ENCODE data around the gene ELOB.

Gene ELOB

DNA sequence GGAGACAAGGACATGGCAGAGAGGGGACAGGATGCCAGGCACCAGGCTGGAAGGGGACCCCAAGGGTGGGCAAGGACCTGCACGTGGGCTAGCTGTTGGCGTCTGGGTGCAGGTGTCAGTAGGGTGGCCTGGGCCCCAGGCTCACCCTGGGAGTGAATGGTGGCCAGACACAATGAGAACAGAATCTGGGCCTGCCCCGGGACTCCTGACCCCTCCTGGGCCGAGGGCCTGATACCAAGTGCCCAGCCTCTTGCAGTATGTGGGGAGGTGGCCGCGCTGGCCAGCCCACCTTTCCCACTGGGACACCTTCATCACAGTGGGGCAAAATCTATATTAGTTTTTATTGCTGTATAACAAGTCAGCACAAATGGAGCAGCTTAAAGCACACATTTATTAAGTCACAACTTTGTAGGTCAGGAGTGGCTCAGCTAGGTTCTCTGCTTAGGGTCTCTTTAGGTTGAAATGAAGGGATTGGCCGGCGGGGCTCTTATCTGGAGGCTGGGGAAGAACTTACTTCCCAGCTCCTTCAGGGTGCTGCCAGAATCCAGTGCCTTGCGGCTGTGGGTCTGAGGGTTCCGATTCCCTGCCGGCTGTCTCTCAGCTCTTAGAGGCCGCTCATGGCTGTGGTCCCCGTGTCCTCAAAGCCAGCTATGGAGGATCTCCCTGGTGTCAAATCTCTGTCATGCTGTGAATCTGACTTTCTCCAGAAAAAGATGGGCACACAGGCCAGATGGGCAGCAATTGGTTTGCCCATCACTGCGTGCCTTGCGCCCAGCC is 6.7 kb upstream of the ELOB start:
- DNase-seq (ENCODE audit: low read depth in 2 of 2) = no peak

DNA sequence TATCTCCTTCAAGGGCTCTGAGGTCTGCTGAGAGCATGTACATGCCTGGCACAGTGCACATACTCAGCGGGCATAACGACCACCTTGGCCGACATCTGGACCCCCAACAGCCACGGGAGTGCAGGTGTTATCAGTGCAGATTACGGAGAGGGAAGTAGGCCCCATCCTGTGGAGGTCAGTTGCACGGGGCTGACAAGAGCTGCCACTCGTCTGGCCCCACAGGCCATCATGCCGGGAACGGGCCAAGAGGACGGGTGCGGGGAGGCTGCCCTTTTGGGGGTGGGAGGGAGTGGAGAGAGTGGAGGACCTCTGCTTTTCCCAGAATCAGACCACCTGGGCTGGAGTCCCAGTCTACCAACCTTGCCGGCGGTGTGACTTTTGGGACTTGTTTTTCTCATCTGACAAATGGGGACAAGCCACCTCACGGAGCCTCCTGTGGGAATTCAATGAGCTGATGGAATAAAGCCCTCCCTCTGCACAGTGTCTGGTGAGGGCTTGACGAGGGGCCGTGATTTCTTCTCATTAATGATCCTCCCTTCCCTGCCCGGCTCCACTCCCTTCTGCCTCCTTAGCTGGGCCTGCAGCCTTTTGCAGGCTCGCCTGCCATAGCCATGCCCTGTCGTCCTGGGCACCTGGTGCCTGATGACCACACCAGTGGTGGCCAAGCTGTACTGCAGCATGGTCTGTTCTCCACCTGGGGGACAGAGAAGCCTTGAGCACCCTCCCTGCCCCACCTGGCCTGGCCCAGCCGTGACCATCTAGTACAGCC is 5.7 kb upstream of the ELOB start:
- DNase-seq (ENCODE audit: low read depth in 2 of 2) = no peak

DNA sequence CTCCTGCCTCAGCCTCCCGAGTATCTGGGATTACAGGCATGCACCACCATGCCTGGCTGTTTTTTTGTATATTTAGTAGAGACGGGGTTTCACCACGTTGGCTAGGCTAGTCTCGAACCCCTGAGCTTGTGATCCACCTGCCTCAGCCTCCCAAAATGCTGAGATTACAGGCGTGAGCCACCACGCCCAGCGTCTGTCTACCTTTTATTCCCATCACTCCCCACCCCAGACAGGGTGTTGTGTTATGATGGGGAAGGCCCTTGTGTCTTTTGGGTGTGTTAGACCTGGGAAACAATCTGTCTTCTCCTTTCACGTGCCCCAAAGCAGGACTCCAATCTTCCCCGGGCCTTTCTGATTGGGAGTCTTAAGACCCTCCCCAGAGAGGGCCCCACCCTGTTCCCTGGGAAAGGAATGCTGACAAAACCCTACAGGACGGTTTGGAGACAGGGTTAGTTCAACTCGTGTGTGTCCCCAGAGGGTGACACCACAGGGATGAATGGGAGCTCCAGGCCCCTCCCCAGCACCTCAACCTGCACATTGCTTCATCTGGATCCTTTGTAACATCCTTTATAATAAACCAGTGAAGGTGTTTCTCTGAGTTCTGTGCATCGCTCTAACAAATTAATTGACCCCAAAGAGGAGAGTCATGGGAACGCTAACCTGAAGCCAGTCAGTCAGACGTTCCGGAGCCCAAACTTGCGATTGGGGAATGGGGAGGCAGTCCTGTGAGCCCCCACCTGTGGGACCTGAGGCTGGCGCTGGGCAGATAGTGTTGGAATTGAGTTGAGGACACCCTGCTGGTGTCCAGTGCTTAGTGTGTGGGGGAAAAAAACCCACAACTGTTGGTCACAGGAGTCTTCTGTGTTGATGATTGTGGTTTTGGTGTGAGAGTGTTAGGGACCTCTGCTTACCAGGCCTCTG is 3.2 kb upstream of the ELOB start:
- DNase-seq (ENCODE audit: low read depth in 2 of 2) = no peak

DNA sequence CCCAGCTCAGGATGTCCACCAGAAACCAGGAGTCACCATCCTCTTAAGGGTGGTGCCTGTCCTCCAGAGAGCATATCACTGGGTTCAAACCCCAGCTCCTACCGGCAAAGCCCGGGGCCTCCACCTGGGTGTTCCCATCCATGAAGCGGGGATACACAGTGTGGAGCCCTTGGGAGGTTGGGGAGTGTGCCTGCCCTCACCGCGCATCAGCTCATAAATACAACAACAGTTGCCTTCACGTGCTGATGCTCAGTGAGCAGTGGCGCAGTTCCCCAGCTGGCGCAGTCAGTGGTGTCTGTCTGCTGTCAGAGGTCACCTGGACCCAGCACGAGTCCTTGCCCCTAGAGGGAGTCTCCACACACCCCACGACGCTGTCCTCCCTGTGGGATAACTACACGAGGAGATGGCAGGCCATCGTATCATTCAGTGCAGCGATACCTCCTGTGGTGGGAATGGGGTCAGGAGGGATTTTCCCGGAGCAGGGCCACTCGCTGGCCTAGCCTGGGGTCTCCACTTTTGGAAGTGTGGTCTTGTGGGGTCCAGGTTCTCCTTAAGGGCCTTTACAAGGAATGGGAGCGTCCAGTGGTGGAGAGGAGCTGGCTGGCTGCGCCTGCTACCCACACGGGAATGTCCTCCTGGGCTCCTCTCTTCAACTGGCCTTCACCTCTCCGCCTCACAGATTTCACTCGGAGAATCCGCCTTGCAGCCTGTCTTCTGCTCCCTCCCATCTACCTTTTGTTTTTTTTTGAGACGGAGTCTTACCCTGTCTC is 2.3 kb upstream of the ELOB start:
- DNase-seq (ENCODE audit: low read depth in 2 of 2) = no peak

DNA sequence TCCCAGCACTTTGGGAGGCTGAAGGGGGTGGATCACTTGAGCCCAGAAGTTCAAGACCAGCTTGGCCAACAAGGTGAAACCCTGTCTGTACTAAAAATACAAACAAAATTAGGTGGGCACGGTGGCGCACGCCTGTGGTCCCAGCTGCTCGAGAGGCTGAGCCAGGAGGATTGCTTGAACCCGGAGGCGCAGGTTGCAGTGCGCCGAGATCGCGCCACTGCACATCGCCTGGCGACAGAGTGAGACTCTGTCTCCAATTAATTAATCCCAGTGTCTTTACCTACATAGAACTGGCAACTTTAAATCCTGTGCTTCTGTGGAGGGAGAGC is 1.5 kb upstream of the ELOB start:
- no peak for DNase-seq (ENCODE audit: low read depth in 2 of 2)

DNA sequence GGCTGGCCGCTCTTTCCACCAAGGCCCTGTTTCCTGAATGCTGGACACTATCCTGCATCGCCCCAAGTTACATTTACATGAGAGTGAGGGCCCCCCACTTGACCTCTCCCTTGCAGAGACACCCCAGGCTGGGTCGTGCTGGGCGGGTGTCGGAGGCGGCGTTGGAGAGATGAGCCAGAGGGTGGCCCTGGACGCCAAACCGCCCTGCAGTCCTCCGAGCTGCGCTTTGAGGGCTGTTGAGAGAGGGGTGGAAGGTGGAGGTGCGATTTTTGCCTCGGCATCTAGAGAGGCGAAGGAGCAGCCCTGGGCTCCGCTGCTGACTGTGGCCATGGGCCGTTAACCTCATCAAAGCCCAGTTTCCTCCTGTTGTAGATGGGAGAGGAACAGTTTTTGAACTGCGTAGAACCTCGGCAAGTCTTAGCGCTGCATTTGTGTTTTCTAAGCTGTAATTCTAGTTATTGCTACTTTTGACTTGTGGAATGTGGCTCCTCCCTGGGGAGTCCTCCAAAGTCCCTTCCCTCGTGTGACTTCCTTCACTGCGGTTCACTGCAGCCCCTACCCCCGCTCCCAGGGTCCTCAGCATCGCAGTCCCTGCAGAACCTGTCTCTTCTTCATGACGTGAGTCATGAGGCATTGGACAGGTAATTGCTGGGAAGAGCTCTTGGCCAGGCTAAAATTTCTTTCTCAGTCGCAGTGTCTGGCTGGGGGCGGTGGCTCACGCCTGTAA is 986 bp upstream of the ELOB start:
- no peak for DNase-seq (ENCODE audit: low read depth in 2 of 2)

DNA sequence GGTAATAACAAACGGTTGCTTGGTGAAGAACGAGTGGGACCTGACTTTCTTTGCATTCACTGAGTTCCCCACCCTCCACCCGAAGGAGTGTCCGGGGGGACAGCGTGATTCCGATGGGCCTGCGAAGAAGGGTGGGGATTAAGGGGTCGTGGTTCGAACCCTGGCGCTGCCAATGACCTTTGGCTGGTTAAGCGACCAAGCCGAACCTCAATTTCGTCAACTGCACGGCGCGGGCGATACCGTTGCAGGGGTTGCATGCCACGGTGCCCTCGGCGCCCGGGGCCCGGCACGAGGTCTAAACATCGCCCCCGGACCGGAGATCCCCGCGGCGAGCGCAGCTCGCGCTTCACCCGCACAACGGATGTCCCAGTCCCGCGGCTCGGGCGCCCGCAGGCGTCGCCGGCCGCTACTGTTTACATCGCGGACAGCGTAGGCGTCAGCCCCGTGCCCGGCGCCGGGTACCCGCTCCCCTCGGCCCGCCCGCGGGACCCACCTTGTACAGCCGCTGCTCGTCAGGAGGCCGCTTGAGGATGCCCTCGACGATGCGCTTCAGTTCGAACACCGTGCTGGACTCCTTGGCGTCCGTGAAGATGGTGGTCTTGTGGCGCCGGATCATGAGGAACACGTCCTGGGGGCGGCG is 460 bp downstream of the ELOB start:
- DNase-seq (ENCODE audit: low read depth in 2 of 2) = no peak

DNA sequence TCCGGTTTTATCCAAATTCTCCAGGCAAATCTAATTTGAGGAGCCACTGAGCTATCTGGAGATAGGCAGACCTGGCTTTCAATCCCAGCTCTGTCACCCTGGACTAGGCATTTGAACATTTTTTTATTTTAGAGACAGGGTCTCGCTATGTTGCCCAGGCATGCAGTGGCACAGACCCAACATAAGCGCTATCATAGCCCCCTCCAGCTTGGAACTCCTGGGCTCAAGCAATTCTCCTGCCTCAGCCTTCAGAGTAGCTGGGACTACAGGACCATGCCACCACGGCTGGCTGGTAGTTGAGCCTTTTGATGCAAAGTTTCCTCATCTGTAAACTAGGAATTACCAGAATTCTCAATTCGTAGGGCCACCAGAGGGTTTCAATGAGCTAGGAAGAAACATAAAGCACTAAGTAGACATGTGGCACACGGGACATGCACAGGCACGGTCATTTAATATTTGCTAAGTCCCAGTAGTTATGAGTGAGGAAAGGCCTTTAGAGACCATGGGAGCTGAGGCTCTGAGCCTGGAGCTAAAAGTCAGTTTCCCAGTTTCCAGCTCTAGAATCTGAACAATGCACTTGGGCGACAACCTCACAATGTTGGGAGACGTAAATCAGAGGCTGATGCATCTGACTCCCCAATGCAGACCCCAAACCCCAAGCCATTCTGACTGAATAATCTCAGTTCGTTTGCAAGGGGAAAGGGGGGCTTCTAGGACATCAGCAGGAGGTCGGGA is 1.1 kb downstream of the ELOB start:
- no peak for DNase-seq (ENCODE audit: low read depth in 2 of 2)

DNA sequence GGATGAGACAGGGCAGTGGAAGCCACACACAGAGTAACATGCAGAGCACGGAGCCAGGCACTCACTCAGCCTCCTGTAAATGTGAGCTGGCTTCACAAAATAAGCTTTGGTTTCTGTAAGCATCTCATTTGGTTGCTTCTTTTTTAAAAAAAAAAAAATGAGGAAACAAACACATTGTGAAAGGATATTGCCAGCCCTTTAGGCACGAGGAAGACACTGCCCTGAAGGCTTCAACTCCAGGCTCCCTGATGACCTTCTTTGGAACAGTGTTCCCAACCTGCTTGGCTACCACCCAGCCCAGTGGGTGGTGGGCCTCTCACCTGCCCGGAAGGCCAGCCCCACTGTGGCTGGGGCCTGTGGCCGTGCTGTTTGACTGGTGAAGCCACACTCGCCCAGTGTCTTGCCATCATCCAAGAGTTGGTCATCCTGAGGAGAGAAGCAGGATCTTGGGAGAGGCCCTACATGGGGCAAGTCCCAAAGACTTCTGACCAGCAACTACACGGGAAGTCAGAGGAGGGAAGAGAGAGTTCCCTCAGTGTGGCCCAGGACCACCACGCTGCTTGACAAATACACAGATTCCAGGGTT is 1.9 kb downstream of the ELOB start:
- no peak for DNase-seq (ENCODE audit: low read depth in 2 of 2)

DNA sequence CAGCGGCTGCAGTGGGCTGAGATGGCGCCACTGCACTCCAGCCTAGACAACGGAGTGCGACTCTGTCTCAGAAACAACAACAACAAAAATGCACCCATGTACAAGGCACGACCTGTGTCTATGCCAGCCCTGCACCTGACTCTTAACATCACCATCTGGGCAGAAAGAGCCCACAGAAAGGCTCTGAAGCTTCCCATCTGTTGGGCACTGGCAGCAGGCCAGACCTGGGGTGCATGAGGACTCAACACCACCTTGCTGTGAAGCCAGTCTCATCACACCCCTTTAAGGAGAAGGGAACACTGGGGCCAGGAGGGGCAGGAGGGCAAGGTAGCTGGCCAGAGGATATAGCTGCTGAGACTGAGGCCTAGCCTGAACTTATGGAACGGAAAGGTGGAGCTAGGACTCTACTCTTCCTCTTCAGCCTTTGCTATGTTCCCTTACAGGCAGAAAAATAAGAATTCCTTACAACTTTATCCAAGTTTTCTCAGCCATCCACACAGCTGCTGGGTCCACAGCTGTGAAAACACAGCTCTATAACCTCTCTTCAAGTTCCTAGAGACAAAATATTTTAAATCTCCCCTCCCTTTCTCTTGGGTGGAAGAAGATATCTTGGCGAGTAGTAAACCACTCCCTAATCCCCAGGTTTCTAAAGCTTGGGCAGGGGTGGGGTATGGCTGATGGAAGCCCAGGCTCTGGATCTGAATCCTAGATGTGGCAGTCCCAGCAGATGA is 2.8 kb downstream of the ELOB start:
- no peak for DNase-seq (ENCODE audit: low read depth in 2 of 2)

DNA sequence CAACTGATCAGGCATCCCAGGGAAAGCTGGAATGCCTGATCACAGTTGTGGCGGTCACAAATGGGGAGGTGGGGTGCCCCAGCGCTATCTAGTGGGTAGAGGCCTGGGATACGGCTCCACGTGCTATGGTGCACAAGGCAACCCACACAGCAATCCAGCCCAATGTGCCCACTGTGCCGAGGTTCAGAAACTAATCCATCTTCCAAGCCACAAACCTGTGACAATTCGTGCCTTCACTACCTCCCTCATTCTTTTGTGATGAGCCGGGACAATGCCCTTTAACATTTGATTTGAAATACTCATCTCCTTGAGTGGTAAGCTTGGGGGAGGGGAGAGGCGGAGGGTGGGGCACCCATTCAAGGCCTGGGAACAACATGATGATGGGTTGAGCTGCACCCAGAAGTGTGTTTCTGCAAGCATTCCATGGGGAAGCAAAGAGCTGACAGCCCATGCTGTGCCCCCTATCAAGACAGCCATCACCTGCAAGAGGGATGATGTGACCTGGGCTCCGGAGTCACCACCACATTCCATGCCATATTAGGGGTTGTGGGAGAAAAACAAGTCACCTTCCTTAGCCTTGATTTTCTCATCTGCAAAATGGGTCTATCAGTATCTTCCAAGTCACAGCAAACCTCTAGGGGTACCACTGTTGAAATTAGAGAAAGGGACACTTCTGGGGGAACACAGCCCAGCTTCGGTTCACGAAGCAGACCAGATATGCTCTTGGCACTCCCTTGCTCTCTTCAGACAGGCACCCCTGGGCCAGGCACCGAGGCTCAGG is 3.7 kb downstream of the ELOB start:
- no peak for DNase-seq (ENCODE audit: low read depth in 2 of 2)

DNA sequence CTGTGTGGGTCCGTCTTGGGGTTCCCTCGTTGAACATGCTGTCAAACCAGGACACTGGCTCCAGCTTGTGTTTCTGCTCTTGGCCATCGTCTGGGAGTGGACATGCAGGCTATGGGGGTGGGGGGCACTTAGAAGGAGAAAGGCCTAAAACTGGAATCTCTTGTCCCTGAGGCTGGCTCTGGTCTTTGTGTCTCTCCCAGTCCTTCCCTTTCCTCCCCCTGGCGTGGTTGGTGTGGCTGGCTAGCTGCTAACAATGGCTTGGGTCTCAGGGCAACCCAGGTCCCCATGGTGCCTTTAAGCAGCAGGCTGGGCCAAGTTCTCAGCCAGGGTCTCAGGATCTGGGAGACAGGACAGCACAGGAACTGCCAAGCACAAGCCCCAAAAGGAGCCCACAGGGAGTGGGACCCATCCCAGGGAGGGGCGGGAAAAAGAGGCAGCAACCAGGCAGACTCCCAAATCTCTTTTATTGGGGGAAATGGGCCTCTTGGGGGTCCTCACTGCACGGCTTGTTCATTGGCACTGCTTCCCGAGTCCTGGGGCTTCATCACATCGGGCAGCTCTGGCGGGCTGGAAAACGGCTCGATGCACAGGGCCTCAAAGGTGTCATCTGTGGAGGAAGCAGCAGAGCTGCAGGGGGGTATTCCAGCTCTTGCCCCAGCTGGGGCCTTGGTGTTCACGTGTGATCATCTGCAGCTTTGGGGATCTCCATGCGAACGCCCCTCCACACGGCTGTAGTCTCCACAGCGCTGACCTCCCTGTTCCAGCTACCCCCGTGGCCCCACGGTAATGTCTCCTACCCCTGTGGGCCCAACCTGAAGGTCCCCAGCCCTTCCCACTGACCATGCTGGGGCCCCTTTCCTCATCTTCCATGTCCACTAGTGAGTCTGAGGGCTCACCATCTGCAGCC is 5.3 kb downstream of the ELOB start:
- DNase-seq (ENCODE audit: low read depth in 2 of 2) = no peak

DNA sequence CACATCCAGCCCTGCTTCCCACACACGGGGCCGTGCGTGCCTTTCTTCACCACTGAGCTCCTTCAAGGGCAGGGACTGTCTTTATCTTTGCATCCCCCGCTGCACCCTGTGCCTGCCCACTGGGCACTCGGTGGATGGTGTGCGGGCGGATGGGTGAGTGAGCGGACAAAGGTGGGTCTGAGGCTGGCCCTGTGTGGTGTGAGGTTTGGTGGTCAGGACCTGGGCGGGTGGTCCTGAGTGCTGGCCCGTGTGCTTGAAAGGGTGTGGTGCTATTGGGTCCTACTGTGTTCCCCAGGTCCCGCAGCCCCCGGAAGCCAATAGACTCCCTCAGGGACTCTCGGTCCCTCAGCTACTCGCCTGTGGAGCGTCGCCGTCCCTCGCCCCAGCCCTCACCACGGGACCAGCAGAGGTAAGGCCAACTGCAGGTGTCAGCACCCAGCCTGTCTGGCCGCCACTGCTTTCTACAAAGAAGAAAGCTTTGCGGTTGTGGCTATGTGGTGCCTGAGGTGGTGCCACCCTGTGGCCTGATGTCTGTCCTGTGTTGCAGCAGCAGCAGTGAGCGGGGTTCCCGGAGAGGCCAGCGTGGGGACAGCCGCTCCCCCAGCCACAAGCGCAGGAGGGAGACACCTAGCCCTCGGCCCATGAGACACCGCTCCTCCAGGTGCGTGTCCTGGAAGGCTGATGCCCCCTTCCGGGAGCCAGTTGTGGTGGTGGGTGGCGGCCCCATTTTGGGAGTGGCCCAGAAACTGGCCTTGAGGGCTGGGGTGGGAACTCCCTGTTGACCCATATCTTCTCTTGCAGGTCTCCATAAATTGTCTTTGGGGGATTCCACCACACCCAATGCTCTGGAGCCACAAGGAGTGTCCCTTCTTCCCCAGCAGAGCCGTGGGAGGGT is 6.8 kb downstream of the ELOB start:
- no peak for DNase-seq (ENCODE audit: low read depth in 2 of 2)

DNA sequence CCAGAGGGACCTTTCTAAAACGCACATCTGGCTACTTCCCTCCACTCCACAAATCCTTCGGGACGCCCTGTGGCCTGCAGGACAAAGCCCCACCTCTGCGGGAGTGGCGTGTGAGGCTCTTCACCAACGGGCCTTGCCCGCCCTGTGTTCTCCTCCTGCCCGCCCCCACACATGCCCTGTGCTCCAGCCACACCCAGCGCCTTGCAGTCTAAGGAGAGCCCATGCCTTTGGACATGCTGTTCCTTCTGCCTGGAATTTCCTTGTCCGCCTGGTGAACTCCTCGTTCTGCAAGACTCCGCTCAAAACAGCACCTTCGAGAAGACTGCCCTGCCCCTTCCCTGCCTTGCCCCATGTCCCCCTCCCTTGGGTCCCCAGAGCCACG is 7.4 kb downstream of the ELOB start:
- DNase-seq (ENCODE audit: low read depth in 2 of 2) = no peak

DNA sequence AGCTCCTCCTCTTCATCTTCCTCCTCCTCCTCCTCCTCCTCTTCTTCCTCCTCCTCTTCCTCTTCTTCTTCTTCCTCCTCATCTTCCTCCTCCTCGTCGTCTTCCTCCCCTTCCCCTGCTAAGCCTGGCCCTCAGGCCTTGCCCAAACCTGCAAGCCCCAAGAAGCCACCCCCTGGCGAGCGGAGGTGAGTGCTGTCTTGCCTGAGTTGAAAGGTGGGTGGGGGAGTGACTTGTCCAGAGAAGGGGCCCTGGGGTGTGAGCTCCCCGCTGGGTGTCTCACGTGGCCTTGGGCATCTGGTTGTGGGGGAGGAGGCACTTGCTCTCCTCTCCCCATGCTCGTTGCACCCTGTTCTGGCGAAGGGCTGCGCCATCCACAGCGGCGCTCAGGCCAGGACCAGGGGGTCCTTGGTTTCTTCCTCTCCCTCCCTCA is 8.0 kb downstream of the ELOB start:
- no peak for DNase-seq (ENCODE audit: low read depth in 2 of 2)

All from fibroblast of skin of left biceps (primary cell).